Lower leg skin (tissue), 4 donors: ENCODE data around the gene MAPK12. TPM values are rescaled to one million over a fixed set of nuclear protein-coding genes. Genes with fewer than 3 reads are reported as not detected.

Experiments used
- DNase-seq, 2 donors: peaks; one replicate each; pipeline ENCODE4 v3.0.0-alpha.2; 2019; ENCODE audit warnings: low spot score in 2 of 2
- H3K4me3 ChIP-seq: fragments of 200-600 bp; sonication (generic); 2 replicates; pipeline ENCODE4 v1.5.1; 2017; ENCODE audit warnings: mild to moderate bottlenecking, low read depth; ENCODE audit not compliant: poor library complexity, severe bottlenecking
- CTCF ChIP-seq, 3 donors: fragments of 450-650 bp; IDR thresholded peaks; one replicate each; pipeline ENCODE4 v1.5.1; 2016; ENCODE audit warnings: antibody characterized with exemption in 3 of 3, mild to moderate bottlenecking in 3 of 3, moderate library complexity in 2 of 3
- POLR2A ChIP-seq, 2 donors: fragments of 450-650 bp; IDR thresholded peaks; one replicate each; pipeline ENCODE4 v1.6.1; 2016 to 2017; ENCODE audit warnings: antibody characterized with exemption in 2 of 2, mild to moderate bottlenecking in 1 of 2, moderate library complexity in 1 of 2
- WGBS, 2 donors: methylation state at CpG; one replicate each; pipeline ENCODE4 v1.1.5; 2018; 5-methylcytosine and 5-hydroxymethylcytosine counted together
- intact Hi-C: fragments of 100-400 bp; cut with DNase I; formaldehyde crosslinking; loops from one replicate; pipeline ENCODE4 v1.15.0; 2023; ENCODE audit warnings: low total_unique reads
- total RNA-seq, 4 donors: library from RNA; depleted of rRNA; stranded (reverse); fragments of >200 nt; gene quantifications; one replicate each; pipeline ENCODE4 v1.1.0, GENCODE V29; 2016

MAPK12 gene
- total RNA-seq, 4 donors from 2014 or later = 0.99 to 3.5 (median 1.8) TPM

GRCh38 chr22:50307890-50308596 lies 46.6 kb upstream of the MAPK12 start:
- TF ChIP-seq CTCF (IDR thresholded peaks at IDR 0.05) = no peak
- TF ChIP-seq POLR2A (IDR thresholded peaks at IDR 0.05) = no peak
- no peak for DNase-seq
- no peak overlapping the region for H3K4me3 ChIP-seq
- intact Hi-C loops = no loop called here
- 26 to 42% methylated on average over 10 to 18 of the region's 19 CpGs for WGBS, 2 donors

DNA sequence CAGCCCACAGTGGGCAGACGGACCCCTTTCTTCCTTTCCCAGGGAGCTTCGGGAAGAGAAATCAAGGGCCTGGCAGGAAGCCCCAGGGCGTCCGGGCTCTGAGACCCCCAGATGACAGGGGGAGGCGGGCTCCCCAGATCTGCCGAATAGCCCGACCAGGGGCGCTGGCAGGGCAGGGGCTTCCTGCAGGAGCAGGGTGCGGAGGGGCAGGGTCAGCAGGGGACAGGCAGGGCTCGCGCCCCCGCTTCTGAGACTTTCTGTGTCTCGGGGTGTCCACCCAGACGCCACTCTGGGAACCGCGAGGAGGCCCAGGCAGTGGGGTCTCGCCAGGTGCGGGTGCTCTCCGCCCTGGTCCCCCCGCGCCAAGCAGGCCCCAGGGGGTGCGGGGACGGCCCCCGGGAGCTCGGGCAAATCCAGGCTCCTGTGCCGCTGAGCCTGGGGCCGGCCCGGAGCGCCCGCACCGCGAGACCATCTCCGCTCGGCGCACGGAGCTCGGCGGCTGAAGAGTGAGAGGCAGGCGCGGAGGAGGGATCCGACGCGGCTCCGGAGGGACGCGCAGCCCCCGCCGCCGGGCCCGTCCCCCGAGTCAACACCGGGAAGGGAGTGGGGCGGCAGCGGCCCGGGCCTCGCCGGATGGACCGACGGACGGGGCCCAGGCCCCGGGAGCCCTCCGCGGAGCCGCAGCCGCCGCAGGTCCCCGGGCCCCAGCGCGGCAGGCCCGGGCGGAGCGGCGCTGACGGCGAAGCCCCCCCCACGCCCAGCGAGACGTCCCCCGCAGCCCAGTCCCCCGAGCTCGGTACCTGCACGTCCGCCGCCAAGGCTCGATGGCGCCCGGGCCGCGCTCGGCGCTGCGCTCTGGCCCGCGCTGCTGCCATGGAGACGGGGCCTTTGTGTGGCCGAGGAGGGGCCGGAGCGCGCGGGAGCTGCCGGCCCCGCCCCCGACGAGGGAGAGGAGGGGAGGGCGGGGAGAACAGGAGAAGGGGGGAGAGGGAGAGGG lies 45.6 kb upstream of the MAPK12 start, which contains the start of gene PLXNB2:
Gene PLXNB2, minus strand, starts transcription at position 894 of the 997 bp plus-strand sequence. CDS start 17,062 bp downstream, outside the sequence.
- WGBS, 2 donors = 0% methylated on average over 26 to 47 of the region's 105 CpGs
- peak within 1 kb of the TSS; percentile 52 for H3K4me3 ChIP-seq
- intact Hi-C loops = no loop called here
- TF ChIP-seq CTCF (IDR thresholded peaks at IDR 0.05) = no peak
- peak in 1 of 2 donors; percentile 50 for DNase-seq

- WGBS, 2 donors = 2% methylated on average over 13 to 17 of the region's 21 CpGs
- H3K4me3 ChIP-seq = peak overlapping the region; percentile 52
- intact Hi-C loops = no loop called here
- TF ChIP-seq CTCF (IDR thresholded peaks at IDR 0.05) = no peak
- peak; percentile 83 to 96 for DNase-seq
Measured at GRCh38 chr22:50305923-50306566, 44.6 kb upstream of the MAPK12 start.

- no peak for DNase-seq
- no peak for TF ChIP-seq CTCF (IDR thresholded peaks at IDR 0.05)
- no peak for TF ChIP-seq POLR2A (IDR thresholded peaks at IDR 0.05)
- H3K4me3 ChIP-seq = no peak overlapping the region
- intact Hi-C loops = no loop called here
- 34 to 42% methylated on average over 8 to 14 of the region's 14 CpGs for WGBS, 2 donors
Measured at GRCh38 chr22:50305393-50305922, 44.0 kb upstream of the MAPK12 start.

DNA sequence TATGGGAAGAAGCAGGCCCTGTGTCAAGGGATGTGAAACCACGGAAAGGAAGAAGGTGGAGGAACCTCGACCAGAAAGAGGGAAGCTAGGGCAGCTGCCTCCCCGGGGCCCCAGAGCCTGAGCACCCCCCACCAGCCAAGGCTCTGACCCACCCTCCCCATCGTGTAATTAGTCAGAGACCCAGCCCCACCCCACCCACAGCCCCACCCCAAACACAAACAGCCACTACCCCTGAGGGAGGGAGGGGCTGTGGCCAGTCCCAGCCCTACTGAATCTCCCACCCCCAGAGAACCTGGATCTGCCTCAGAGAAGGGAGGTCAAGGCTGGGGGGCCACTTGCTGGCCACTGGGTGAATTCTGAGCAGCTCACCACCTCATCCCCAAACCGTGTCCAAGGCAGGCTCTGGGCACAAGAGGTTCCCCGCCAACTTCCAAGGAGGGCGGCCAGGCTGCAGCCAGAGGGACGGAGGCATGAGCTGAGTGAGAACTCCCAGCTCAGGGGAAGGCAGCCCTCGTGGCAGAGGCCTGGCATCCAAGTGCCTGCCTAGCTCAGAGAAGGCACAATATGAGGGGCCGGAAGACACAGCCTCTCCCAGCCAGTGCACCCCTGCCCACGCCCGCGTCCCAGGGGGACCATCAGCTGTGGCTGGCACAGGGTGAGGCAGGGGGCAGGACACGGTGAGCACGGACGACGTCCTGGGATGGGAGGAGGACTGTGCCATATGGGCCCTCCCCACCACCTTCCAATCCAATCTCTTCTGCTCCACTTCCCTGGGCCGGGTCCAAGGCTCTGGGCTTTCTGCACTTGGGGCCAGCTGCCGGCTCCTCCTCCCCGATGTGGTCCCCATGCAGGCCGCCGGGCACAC lies 43.3 kb upstream of the MAPK12 start:
- H3K4me3 ChIP-seq = no peak overlapping the region
- no peak for TF ChIP-seq CTCF (IDR thresholded peaks at IDR 0.05)
- no peak for TF ChIP-seq POLR2A (IDR thresholded peaks at IDR 0.05)
- no peak for DNase-seq
- 33 to 40% methylated on average over 17 to 20 of the region's 22 CpGs for WGBS, 2 donors
- intact Hi-C loops = no loop called here
